ENCODE data around the gene CBX8. TPM values are rescaled to one million over a fixed set of nuclear protein-coding genes. Genes with fewer than 3 reads are reported as not detected.

The CBX8 gene
- total RNA-seq, 4 donors from 2014 or later, result 2.3 to 6.4 (median 3.1) TPM

GRCh38 chr17:79834565-79835469 is 37.9 kb upstream of the CBX8 start:
- H3K27ac ChIP-seq, result no peak overlapping the region
- TF ChIP-seq CTCF (IDR thresholded peaks at IDR 0.05) (peak; percentile 30 to 59), POLR2A (IDR thresholded peaks at IDR 0.05) (no peak)
- WGBS, result 93% methylated on average over 44 of the region's 61 CpGs
- H3K4me3 ChIP-seq, result no peak overlapping the region
- H3K27me3 ChIP-seq, result no peaks in the 10 kb centered on the region
- H3K36me3 ChIP-seq, result peaks cover 20% of the 10 kb centered on the region
- DNase-seq (ENCODE audit: low spot score in 2 of 2), result no peak
- H3K4me1 ChIP-seq, result peaks cover 70% of the 10 kb centered on the region
- no peaks in the 10 kb centered on the region for H3K9me3 ChIP-seq

GRCh38 chr17:79833744-79834564 is 37.1 kb upstream of the CBX8 start:
- no peak overlapping the region for H3K27ac ChIP-seq
- WGBS, result 94% methylated on average over 11 of the region's 83 CpGs
- H3K9me3 ChIP-seq, result no peaks in the 10 kb centered on the region
- no peaks in the 10 kb centered on the region for H3K27me3 ChIP-seq
- TF ChIP-seq POLR2AphosphoS5 (IDR thresholded peaks at IDR 0.05), result no peak
- TF ChIP-seq CTCF (IDR thresholded peaks at IDR 0.05), result no peak
- no peak for TF ChIP-seq POLR2A (IDR thresholded peaks at IDR 0.05)
- no peak for TF ChIP-seq EP300 (IDR thresholded peaks at IDR 0.05)
- no peak for DNase-seq (ENCODE audit: low spot score in 2 of 2)
- H3K36me3 ChIP-seq, result peaks cover 20% of the 10 kb centered on the region
- no peak overlapping the region for H3K4me3 ChIP-seq
- peaks cover 66% of the 10 kb centered on the region for H3K4me1 ChIP-seq

GRCh38 chr17:79833110-79833450 is 36.2 kb upstream of the CBX8 start:
- peaks cover 64% of the 10 kb centered on the region for H3K4me1 ChIP-seq
- no peaks in the 10 kb centered on the region for H3K27me3 ChIP-seq
- H3K9me3 ChIP-seq, result no peaks in the 10 kb centered on the region
- H3K36me3 ChIP-seq, result peaks cover 20% of the 10 kb centered on the region
- peak overlapping the region; percentile 28 for H3K4me3 ChIP-seq
- no peak overlapping the region for H3K27ac ChIP-seq
- TF ChIP-seq POLR2AphosphoS5 (IDR thresholded peaks at IDR 0.05), result no peak
- no peak for TF ChIP-seq POLR2A (IDR thresholded peaks at IDR 0.05)
- TF ChIP-seq CTCF (IDR thresholded peaks at IDR 0.05), result no peak
- TF ChIP-seq EP300 (IDR thresholded peaks at IDR 0.05), result no peak
- WGBS, result 80% methylated on average over 7 of the region's 7 CpGs
- DNase-seq (ENCODE audit: low spot score in 2 of 2), result no peak

DNA sequence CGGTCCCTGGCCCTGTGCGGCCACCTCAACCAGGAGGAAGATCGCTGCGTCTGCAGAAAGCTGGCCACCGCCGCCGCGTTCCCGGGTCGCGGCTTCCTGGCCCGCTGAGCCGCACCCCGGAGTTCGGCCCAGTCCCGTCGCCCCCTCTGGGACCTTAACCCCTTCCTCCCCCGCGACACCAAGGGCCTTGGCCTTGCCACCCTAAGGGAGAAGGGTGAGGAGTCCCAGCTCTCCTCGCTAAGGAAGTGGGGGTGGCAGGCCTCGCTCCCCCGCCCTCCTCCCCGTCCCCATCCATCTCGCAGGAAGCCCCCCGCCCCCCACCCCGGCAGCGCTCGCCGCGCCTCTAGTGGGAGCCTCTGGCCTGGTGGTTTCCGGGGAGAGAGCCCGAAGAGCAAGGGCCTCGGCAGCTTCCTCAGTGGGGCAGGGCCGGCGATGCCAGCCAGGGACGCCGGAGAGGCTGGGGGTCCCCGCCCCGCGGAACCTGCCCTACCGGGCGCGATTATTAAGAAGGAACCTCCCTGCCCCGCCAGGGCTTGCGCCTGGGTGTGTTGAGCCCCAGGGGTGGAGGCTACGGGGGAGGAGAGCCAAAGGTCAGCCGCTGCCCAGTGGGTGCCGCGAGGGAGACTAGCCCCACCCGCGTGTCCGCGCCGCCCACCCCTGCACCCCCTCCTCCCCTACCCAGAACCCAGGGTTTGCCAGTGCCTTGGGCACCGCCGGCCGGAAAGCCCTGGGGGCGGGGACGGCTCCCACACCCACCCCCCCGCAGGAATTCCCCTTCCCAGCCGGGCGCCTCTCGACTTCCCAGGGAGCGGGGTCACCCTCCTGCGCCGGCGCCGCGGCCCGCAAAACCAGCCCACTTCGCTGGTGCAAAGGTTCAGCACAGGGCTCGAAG is 35.6 kb upstream of the CBX8 start:
- Histone ChIP-seq H3K4me3 (peak overlapping the region; percentile 28), H3K27ac (peak overlapping the region; percentile 23), H3K9me3 (no peaks in the 10 kb centered on the region), H3K27me3 (no peaks in the 10 kb centered on the region), H3K36me3 (peaks cover 20% of the 10 kb centered on the region), H3K4me1 (peaks cover 58% of the 10 kb centered on the region)
- WGBS, result 51% methylated on average over 30 of the region's 72 CpGs
- no peak for DNase-seq (ENCODE audit: low spot score in 2 of 2)
- no peak for TF ChIP-seq POLR2A (IDR thresholded peaks at IDR 0.05)
- TF ChIP-seq EP300 (IDR thresholded peaks at IDR 0.05), result no peak
- no peak for TF ChIP-seq CTCF (IDR thresholded peaks at IDR 0.05)
